GM19467 (cell line): ENCODE data around the gene MARCHF10.
"Not testable (repeated sequence)": the region's sequence is repeated elsewhere in the genome, so short reads cannot be mapped to it uniquely, and the experiment has no call there.

Experiments used
- ATAC-seq: cut with Tn5 transposase; IDR thresholded peaks from one replicate; pipeline ENCODE4 v1.9.1; 2021; ENCODE audit warnings: mild to moderate bottlenecking, moderate library complexity; ENCODE audit not compliant: unreplicated experiment

MARCHF10 gene

DNA sequence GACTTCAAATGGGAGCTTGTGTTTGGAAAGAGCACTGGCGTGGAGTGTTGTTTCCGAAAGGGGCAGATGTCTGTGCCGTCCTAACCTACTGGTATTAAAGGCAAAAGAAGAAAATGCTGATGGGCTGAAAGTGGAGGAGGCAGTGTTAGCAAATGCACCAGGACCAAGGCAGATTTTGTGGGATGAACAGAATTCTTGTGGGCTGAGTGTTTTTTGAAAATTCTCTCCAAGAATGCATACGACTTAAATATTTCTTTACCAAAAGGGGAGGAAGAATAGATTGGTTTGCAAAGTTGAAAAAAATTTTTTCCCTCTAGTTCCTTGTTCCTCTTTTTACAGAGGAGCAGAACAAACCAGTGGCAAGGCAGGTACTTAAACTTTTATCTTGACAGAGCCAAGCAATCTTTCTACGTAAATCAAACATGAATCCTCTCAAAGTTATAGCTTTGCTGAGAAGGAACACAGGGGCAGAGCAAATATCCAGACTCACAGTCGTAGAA is 16.8 kb downstream of the MARCHF10 start:
- ATAC-seq: no peak

DNA sequence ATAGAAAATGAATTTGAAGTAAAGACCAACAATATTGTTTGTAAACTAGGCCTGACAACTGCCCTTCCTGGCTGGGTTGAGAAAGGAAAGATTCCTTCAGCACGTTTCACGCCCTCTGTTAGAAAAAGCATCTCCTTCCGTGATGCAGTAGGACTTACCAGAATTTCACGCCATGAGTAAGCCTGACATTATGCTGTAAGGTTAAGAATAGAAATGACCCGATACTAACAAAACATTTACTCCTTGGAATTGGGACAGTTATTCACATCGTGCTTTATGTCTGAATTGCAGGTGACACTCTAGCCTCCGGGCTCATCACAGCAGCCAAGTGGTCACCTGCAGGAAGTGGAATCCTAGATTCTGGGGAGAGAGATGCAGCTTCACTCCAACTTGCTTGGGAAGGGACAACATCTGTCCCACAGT is 17.5 kb downstream of the MARCHF10 start:
- no peak for ATAC-seq

DNA sequence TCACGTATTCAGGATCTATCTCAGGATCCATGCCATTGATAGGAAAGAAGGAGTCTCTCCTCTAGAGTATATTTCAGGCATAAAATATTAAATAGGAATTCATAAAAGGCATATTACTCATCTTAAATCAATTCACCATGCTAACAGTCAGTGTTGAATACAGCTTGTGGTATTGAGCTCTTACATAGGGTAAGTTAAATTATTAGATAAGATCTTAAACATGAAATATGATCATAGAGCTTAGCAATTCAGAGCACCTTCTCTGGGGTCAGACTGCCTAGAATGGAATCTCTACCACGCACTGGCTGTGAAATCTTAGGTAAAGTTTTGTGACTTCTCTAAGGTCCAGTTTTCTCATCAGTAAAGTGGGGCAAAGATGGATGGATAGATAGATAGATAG is 20.7 kb downstream of the MARCHF10 start:
- ATAC-seq: no peak

DNA sequence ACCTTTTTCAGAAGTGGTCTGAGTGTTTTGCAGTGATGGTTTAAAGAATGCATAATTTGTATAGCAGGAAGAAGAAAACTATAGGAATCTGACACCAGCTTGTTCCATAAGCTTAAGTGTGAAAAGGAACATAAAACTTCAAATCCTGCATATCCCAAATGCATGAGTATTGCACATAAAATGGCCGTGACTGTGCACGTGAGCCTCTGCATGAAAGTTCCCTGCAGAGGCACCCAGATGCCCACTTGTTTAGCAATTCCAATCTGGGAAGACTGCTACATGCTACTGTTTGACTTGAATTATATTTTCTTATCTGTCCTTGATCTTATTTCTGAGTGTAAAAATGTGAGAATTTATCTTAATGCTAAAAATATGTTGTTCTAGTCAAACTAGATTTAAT is 21.5 kb downstream of the MARCHF10 start:
- no peak for ATAC-seq

DNA sequence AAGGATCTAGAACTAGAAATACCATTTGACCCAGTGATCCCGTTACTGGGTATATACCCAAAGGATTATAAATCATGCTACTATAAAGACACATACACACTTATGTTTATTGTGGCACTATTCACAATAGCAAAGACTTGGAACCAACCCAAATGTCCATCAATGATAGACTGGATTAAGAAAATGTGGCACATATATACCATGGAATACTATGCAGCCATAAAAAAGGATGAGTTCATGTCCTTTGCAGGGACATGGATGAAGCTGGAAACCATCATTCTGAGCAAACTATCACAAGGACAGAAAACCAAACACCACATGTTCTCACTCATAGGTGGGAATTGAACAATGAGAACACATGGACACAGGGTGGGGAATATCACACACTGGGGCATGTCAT is 22.1 kb downstream of the MARCHF10 start:
- ATAC-seq: not testable (repeated sequence)

DNA sequence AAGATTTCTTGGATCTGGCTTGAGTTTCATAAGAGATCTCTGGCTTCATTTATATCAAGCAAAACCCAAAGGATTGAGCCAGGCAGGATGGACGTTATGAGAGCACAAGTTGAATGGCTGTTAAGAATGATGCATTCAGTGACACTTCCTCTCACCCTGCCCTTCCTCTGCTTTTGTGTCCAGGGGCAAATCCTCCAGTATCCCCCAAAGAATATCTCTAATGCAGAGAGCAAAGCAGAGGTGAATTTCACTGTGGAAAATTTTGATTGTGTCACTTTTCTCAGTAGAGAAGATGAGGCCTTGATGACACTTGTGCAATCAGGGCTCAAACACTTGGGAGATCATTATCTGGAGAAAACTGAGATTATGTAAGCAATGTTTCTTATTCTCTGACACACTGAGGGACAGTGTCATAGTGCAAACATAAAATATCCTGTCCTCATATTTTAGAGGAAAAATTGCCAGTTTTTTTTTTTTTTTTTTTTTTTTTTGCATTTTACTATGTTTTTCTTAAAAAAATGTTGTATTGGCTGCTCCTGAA is 25.3 kb downstream of the MARCHF10 start:
- ATAC-seq: no peak

DNA sequence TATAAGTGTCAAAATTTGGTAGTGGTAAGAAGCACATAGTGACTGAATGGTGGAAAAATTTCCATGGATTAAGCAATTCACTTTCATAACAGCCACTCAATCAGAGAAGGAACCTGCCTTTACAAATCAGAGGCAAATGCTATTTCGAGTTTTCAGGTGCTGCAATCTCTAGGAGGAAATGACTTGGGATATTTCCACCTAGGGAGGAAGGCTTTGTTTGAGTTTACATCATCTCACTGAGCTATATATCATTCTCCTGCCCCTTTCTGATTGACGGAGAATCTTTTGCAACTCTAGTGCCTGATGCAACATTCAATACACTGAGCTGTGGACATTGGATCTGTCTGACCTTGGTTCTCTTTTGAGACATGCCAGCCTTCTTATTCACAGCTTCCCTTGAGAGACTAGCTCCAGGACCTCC is 26.3 kb downstream of the MARCHF10 start:
- ATAC-seq: no peak

DNA sequence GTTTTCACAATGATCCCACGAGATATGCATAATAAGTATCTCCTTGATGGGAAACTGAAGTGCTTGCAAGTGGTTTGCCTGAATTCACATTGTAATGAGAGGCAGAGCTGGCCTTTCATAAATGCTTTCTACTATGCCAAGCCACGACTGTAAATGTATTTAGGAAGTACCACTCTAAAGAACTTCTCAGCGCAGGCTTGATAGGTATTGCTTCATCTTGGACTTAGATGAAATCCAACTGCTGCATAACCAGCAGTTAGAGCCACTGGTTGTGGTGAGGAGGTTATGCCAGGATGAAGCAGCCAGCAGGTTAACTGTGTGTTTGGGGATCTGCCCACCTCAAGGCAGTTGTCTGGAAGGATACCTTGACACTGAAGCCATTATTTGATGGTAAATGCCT is 26.8 kb downstream of the MARCHF10 start:
- ATAC-seq: no peak

DNA sequence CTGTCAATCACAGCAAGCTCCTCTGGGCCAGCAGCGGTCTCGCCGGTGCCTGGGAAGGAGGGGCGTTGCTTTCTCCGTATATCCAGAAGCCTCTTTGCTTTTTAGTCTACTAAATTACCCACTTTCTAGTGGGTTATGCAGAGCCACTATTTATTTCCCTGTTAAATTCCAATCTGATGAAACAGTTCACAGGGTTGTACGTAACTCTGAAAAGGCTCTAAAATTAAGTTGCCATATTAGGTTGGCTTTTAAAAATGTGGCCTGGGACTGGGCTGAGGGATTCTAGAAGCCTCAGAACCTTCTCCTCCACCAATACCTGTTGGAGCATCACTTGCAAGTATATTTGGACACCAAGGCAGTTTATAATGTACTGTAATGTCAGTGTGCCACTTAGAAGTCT is 27.2 kb downstream of the MARCHF10 start:
- ATAC-seq: no peak

DNA sequence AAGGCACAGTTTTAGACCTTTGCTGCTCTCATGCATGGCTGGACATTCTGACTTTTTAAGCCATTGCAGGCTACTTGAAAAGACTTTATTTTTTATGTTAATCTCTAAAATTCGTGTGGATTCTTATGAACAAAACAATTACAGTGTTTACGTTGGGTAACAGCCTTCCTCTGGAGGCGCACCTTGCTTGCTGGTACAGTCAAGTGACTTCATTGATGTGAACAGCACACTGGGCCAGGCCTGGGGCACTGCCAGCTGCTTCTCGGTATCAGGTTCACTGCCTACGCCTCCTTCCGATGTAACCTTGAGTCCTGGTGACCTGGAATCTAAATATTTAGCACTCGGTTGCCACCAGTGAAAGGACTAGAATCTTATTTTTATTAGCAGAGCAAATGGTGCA is 27.8 kb downstream of the MARCHF10 start:
- no peak for ATAC-seq

DNA sequence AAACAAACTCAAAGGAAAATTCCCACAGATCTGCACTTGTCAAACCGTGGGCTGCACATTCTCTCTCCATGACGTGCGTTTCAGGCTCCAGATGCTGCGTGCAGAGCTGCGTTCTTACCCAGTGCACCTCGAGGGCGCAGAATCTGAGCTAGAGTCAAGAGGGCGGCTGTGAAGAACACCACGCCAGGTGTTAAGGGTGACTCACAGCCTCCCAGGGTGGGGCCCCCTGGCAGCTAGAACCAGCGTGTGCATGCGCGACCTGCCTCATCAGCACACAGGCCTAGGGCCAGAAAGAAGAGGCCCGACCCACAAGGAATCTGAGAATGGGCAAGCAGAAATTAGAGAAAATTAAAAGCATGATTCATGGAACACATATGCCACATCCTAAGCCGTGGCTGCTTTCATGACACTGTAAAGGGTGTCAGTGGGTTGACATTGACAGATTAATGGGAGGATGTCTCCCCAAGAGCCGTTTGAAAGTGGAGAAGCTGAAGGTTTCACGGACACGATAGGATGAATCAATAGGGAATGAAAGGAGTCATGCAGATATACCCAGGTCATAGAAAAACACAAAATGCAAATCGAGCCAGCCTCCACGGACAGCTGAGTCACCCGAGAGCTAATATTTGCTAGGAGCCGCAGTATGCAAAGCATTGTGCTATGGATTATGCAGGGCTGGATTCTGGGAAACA is 29.0 kb downstream of the MARCHF10 start:
- ATAC-seq: no peak

DNA sequence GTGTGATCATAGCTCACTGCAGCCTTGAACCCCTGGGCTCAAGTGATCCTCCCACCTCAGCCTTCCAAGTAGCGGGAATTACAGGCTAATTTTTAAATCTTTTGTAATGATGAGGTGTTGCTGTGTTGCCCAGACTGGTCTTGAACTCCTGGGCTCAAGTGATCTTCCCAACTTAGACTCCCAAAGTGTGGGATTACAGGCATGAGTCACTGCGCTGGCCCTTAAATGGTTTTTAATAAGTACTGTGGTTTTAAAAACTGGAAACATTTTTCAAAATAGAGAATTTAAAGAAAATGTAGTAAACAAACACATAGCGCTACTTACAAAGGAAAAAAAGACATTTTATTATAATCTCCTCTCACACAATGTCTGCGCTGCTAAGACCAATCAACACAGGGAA is 32.2 kb downstream of the MARCHF10 start:
- ATAC-seq: no peak

DNA sequence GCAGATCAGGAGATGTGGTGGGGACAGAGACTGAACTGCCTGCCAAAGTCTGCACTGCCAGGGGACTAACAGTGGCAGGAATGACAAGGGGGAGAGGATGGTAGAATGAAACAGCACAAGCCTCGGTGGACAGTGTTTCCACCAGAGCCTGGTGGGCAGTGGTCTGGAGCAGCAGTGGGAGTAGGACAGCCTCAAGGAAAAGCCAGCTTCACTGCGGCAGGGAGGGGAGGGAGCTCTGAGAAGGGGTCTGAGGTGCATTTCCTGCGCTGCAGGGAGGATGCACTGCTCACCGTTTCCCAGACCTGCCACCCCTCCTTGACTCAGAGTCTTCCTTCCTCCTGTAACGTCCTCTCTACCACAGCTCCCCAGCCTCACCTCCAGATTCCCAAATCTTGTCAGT is 33.8 kb downstream of the MARCHF10 start:
- no peak for ATAC-seq

DNA sequence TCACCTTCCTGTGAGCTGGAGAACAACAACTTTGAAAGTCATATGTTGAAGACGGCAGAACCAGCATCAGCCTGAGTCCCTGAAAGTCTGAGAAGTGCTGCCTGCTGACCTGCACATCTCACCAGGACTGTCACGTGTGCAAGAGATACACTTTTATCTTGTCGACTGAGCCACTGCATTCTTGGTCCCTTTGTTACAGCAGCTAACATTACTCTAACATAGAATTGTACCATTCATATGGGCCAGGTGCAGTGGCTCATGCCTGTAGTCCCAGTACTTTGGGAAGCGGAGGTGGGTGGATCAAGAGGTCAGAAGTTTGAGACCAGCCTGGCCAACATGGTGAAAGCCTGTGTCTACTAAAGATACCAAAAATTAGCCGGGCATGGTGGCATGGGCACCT is 40.1 kb downstream of the MARCHF10 start:
- ATAC-seq: no peak

DNA sequence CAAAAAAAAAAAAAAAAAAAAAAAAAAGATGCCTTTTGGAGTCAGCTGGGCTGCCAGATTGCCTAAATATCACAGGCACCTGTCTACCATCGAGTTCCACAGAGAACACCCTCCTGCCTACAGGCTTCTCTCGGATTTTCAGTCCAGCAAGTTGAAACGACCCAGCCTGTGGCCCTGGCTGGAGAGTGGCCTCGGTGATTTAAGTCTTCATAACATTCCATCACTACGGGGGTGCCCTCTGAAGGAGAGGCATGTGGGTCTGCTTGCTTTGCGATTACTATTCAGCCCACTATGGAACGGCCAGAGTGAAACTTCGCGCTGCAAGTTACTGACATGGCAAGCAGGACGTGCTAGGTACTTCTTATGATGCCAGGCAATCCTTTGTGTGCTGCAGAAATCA is 42.8 kb downstream of the MARCHF10 start:
- ATAC-seq: no peak

DNA sequence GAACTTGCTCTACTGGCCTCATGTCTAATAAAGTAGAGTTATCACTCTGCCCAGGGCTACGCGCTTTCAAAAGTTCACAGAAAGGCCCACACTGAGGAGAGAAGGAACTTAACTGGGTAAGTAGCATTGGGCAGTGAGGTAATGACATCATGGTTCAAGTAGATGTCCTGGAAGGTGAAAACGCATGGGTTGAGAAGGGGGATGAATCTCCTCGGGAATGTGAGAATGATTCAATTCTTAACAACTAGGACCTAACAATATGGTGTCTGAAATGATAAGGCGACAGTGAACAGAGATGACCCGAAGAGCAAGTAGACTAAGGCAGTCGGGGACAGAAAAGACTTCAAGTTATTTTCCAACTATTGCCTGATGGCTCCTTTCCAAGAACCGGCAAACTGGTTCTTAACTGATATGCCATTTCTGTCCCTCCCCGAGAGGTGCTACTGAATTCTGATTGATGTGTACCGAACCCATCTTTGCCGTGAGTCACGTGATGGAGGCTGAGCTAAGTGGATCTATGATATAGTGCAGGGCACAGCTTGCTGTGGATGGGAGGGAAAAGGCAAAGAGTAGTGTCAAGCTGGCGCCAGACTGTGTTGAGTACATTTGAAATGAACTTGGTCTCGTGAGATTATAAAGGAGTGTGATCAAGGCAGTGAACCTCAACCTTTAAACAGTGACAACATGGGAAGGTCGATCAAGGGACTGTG is 44.1 kb downstream of the MARCHF10 start:
- ATAC-seq: no peak

DNA sequence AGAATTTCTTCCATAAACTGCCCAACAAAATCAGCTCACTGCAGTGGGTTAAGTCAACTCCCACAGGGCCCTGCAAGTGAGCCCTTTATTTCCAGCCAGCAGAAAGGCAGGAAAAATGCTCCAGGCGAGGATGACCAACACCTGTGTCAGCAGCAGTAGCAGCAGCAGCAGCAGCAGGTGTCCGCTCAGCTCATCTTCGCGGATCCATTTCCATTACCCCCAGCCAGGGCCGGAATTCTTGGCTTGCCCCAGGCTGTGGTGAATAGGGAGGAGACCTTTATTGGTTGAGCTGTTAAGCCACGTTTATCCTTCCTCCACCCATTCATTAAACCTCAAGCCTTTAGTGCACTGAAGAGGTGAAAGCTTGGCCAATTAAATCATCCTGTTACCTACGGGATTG is 46.2 kb downstream of the MARCHF10 start:
- ATAC-seq: no peak

DNA sequence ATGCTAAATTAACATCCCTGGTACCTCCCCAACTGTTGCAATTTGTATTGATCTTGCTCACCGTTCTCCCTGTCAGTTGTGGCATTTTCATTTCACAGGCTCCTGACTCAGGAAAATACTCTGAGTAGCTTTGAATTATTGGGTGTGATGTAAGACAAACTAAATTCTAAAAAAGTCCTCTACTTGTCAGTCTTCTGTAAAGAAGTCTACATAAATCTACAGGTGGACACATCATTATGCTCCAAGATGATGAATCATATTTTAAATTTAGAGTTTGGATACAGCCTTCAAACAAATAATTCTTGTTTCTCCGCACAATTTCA is 47.2 kb downstream of the MARCHF10 start:
- no peak for ATAC-seq

DNA sequence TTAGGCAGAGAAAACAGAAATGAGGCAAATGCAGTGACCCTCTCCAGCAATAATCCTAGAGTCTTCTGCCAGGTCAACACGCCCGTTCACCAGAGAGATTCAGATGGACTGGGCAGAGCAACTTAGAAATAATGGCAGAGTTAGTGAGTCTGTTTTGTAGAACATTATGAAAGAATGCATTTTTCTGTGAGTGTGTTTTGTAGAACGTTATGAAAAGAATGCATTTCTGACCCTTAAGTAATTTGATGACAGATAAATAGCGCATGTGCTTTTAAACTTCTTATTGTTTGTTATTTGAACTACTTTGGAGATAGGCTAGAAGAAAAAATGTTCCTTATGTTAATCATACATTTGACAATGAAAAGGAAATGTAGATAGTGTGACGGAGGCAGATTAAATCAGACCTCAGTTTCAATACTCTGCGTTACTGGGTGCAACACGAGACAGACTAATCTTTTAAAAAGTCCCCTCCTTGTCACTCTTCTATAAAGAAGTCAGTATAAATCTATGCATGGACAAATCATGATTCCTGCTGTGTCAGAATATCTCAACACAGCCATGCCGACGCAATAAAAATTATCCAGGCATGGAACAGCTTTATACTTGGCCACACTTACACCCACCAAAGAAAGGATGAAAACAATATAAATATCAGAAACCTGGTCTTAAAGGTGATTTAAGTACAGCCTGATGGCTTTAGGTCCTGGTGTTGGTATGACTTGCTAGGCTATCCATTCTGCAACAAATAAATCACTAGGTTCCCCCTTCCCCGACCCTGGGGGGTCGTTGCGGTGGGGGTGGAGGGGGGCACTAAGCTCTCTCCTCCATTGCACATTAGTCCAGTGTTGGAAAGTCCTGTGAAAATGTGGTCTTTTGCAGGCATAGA is 47.8 kb downstream of the MARCHF10 start:
- no peak for ATAC-seq

DNA sequence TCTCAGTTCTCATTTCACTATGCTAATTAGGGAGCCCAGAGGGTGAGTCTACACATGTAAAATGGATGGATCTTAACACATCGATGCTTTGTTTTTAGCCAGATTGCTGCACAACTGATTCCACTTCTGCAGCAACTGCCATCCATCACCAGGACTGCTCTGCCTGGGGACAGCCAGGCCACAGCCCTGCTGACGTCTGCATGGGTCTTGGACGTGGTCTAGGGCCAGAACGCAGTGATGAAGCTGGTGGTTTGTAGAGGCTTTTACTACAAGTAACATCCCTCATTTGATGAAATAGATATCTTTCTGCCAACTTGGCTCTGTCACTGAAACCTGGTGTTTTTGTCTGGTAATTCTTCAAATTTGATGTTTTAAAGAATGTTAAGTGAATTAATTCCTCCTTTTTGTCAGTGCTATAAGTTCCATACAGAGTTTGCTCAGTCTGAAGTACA is 50.6 kb downstream of the MARCHF10 start:
- no peak for ATAC-seq

DNA sequence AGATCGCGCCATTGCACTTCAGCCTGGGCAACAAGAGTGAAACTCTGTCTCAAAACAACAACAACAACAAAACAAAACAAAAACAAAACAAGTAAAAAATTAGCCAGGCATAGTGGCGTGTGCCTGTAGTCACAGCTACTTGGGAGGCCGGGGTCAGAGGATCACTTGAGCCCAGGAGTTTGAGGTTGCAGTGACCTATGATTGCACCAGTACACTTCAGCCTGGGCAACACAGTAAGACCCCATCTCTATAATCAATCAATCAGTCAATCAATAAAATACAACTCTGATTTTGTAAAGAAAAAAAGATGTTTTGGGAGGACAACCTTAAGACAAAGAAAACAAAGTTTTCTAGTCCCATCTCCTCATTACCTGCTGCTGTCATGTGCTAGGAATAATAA is 51.9 kb downstream of the MARCHF10 start:
- ATAC-seq: no peak
